K562 (cell line): ENCODE data around the gene ERAP2. TPM values are rescaled to one million over a fixed set of nuclear protein-coding genes. Genes with fewer than 3 reads are reported as not detected.
A peak's percentile ranks its signal among the peaks of the same experiment; 100 is the strongest.

ENCODE experiments used
- CEBPB ChIP-seq: fragments of 450-650 bp; IDR thresholded peaks from 2 replicates; pipeline ENCODE4 v1.6.1; 2016; ENCODE audit warnings: missing genetic modification characterization, missing compliant biosample characterization
- CREB3 ChIP-seq: fragments of 450-650 bp; conservative IDR thresholded peaks from 2 replicates; pipeline ENCODE4 v1.6.1; 2016; ENCODE audit warnings: missing genetic modification characterization, low read depth, mild to moderate bottlenecking, missing compliant biosample characterization, moderate library complexity
- DACH1 ChIP-seq: fragments of 450-650 bp; IDR thresholded peaks from 2 replicates; pipeline ENCODE4 v1.6.1; 2018; ENCODE audit not compliant: partially characterized antibody
- FOXP1 ChIP-seq: sonication (generic); formaldehyde crosslinking; IDR thresholded peaks from 2 replicates; pipeline ENCODE4 v1.8.0; 2022; ENCODE audit warnings: mild to moderate bottlenecking, missing genetic modification reagents
- GTF2A2 ChIP-seq: IDR thresholded peaks from 2 replicates; pipeline ENCODE4 v1.6.1; 2016; ENCODE audit warnings: mild to moderate bottlenecking, missing genetic modification characterization, missing compliant biosample characterization
- HNRNPK ChIP-seq: fragments of 200-400 bp; formaldehyde crosslinking; IDR thresholded peaks from one replicate; pipeline ENCODE4 v1.6.1; 2018; ENCODE audit warnings: mild to moderate bottlenecking, low read depth, low read length; ENCODE audit not compliant: poor library complexity, severe bottlenecking
- MCM2 ChIP-seq: fragments of 450-650 bp; IDR thresholded peaks from 2 replicates; pipeline ENCODE4 v1.6.1; 2017; ENCODE audit warnings: low read depth, mild to moderate bottlenecking
- PBX2 ChIP-seq, 2 experiments: IDR thresholded peaks in 1 of 2; conservative IDR thresholded peaks in 1 of 2; 2 replicates each; pipeline ENCODE4 v1.6.1; 2016; ENCODE audit warnings: low read depth in 2 of 2, mild to moderate bottlenecking in 1 of 2, missing compliant biosample characterization in 1 of 2, missing genetic modification characterization in 1 of 2, moderate library complexity in 1 of 2
- PHF8 ChIP-seq: fragments of 200-600 bp; sonication (generic); IDR thresholded peaks from 2 replicates; pipeline ENCODE4 v1.6.1; 2012; ENCODE audit warnings: mixed run types, mild to moderate bottlenecking, inconsistent platforms, low read length, moderate library complexity, borderline replicate concordance
- RAD21 ChIP-seq, 2 experiments: fragments of 250-450 bp in 1 of 2; fragments of 450-650 bp in 1 of 2; sonication (Bioruptor Pico) in 1 of 2; formaldehyde crosslinking in 1 of 2; IDR thresholded peaks in 1 of 2; conservative IDR thresholded peaks in 1 of 2; 2 replicates each; pipeline versions ENCODE4 v1.4.0 to v1.8.0; 2020 to 2022; ENCODE audit warnings: mild to moderate bottlenecking in 2 of 2, moderate library complexity in 1 of 2
- SMAD1 ChIP-seq: fragments of 150-350 bp; IDR thresholded peaks from 2 replicates; pipeline ENCODE4 v1.6.1; 2014; ENCODE audit warnings: low read length, low read depth; ENCODE audit not compliant: partially characterized antibody
- SOX6 ChIP-seq: fragments of 450-650 bp; IDR thresholded peaks from 2 replicates; pipeline ENCODE4 v1.6.1; 2014; ENCODE audit warnings: mild to moderate bottlenecking
- ZKSCAN8 ChIP-seq: fragments of 200-800 bp; sonication (Bioruptor generic); IDR thresholded peaks from 2 replicates; pipeline ENCODE4 v1.6.1; 2016; ENCODE audit warnings: missing genetic modification characterization, missing compliant biosample characterization
- ZNF282 ChIP-seq: sonication (generic); formaldehyde crosslinking; IDR thresholded peaks from 2 replicates; pipeline ENCODE4 v1.8.1; 2023; ENCODE audit warnings: missing genetic modification reagents
- ZNF318 ChIP-seq, 2 experiments: fragments of 450-650 bp; IDR thresholded peaks; 2 replicates each; pipeline ENCODE4 v1.6.1; 2016; ENCODE audit warnings: mild to moderate bottlenecking in 2 of 2, borderline replicate concordance in 1 of 2, low read depth in 1 of 2, moderate library complexity in 1 of 2
- polyA plus RNA-seq, 8 experiments: library from polyadenylated mRNA; depleted of rRNA in 4 of 8; stranded (reverse) in 5 of 8; unstranded in 3 of 8; fragments of >200 nt; fragmentation: Nextera tagmentation in 2 of 8; fragmentation: Illumina TruSeq in 1 of 8; extraction: Ambion mirVana in 2 of 8; extraction: Trizol in 1 of 8; gene quantifications; 2 replicates each; pipeline versions ENCODE4 v1.2.1 to v1.2.3, GENCODE V29; 2011 to 2014; ENCODE audit warnings: inconsistent platforms in 1 of 8, missing spikeins in 1 of 8
- total RNA-seq, 7 experiments: library from RNA; depleted of rRNA in 6 of 7; stranded (reverse); fragments of >200 nt in 6 of 7; fragmentation: Illumina TruSeq in 2 of 7; extraction: Trizol in 2 of 7; gene quantifications; 2 replicates each; pipeline versions ENCODE4 v1.2.1 to v1.2.3, GENCODE V29; 2011 to 2021; ENCODE audit warnings: low replicate concordance in 1 of 7

ERAP2 gene
- total and polyA plus RNA-seq, 9 of the 15 experiments (the other 6 are each of a cell fraction or from before 2014, with no cell fraction given) = 0.93 to 4.0 (median 2.1) TPM

- TF ChIP-seq CREB3 (no peak), SOX6 (no peak), MCM2 (no peak), ZNF282 (no peak), SMAD1 (no peak), CEBPB (no peak), ZKSCAN8 (CRISPR knock-in tag) (peak; percentile 70; the same call in 1 of the 2 replicates), PBX2 (CRISPR knock-in tag; IDR thresholded peaks at IDR 0.05; ENCODE audit: low read depth) (no peak), PBX2 (tag; conservative IDR thresholded peaks at IDR 0.05; ENCODE audit: low read depth) (peak; percentile 51; the same call in 1 of the 2 replicates), ZNF318 (IDR thresholded peaks at IDR 0.05; ENCODE audit: borderline replicate concordance in 1 of 2, low read depth in 1 of 2) (peak in 1 of 2 experiments; percentile 49; a peak in 1 of 4 replicates), GTF2A2 (tag) (no peak), PHF8 (peak; percentile 35; the same call in 1 of the 2 replicates), RAD21 (CRISPR knock-in tag; conservative IDR thresholded peaks at IDR 0.05 in 1 of 2, IDR thresholded peaks at IDR 0.05 in 1 of 2) (0 out of 4 replicates have a peak, but pooled peaks of 1 of the 2 experiments have one; percentile 6), DACH1 (no peak), HNRNPK (no peak), FOXP1 (CRISPR knock-in tag) (no peak)
Observed at GRCh38 chr5:96876292-96876850, at the start of gene ERAP2 (continued).
